ENCODE data around the gene SH2B3. TPM values are rescaled to one million over a fixed set of nuclear protein-coding genes. Genes with fewer than 3 reads are reported as not detected.
A peak's percentile ranks its signal among the peaks of the same experiment; 100 is the strongest.

The SH2B3 gene
- total RNA-seq, 1 donor from 2014 or later, result 50.5 TPM

DNA sequence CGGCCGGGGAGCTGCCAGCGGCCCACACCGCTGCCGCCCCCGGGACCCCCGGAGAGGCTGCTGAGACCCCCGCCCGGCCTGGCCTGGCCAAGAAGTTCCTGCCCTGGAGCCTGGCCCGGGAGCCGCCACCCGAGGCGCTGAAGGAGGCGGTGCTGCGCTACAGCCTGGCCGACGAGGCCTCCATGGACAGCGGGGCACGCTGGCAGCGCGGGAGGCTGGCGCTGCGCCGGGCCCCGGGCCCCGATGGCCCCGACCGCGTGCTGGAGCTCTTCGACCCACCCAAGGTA lies 12.8 kb downstream of the SH2B3 start:
- H3K27me3 ChIP-seq (ENCODE audit: low read depth), result no peaks in the 10 kb centered on the region
- H3K4me1 ChIP-seq, result peaks cover 97% of the 10 kb centered on the region
- intact Hi-C loops (cut with micrococcal nuclease), result no loop called here
- no peaks in the 10 kb centered on the region for H3K9me3 ChIP-seq (replicated peaks)
- TF ChIP-seq, protein P1, sequence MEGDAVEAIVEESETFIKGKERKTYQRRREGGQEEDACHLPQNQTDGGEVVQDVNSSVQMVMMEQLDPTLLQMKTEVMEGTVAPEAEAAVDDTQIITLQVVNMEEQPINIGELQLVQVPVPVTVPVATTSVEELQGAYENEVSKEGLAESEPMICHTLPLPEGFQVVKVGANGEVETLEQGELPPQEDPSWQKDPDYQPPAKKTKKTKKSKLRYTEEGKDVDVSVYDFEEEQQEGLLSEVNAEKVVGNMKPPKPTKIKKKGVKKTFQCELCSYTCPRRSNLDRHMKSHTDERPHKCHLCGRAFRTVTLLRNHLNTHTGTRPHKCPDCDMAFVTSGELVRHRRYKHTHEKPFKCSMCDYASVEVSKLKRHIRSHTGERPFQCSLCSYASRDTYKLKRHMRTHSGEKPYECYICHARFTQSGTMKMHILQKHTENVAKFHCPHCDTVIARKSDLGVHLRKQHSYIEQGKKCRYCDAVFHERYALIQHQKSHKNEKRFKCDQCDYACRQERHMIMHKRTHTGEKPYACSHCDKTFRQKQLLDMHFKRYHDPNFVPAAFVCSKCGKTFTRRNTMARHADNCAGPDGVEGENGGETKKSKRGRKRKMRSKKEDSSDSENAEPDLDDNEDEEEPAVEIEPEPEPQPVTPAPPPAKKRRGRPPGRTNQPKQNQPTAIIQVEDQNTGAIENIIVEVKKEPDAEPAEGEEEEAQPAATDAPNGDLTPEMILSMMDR (IDR thresholded peaks at IDR 0.05; ENCODE audit: borderline replicate concordance), result no peak
- DNase-seq, result no peak
- peak overlapping the region; percentile 97 for H3K27ac ChIP-seq (replicated peaks)
- H3K4me3 ChIP-seq, result no peak overlapping the region
- peaks cover 52% of the 10 kb centered on the region for H3K36me3 ChIP-seq

DNA sequence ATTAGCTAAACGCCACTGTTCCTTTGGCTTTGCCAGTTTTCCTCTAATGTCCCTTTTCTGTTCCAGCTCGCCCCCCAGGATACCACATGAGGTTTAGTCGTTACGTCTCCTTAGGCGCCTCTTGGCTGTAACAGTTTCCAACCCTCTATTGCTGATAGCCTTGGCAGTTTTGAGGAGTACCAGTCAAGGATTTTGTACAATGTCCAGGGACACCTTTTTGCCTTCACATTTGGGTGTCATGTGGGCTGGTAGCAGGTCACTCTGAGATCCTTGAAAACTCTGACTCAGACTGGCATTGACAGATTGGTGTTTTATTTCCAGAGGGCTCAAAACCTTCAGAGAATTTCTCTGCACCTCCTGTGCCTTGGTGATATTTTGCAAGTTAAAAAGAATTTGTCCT lies 14.1 kb downstream of the SH2B3 start:
- Histone ChIP-seq H3K27me3 (ENCODE audit: low read depth) (no peaks in the 10 kb centered on the region), H3K36me3 (peaks cover 52% of the 10 kb centered on the region), H3K4me3 (no peak overlapping the region), H3K9me3 (replicated peaks) (no peaks in the 10 kb centered on the region), H3K27ac (replicated peaks) (peak overlapping the region; percentile 97), H3K4me1 (peaks cover 97% of the 10 kb centered on the region)
- DNase-seq, result no peak
- intact Hi-C loops (cut with micrococcal nuclease), result no loop called here
- TF ChIP-seq, protein P1 (IDR thresholded peaks at IDR 0.05; ENCODE audit: borderline replicate concordance), result no peak

DNA sequence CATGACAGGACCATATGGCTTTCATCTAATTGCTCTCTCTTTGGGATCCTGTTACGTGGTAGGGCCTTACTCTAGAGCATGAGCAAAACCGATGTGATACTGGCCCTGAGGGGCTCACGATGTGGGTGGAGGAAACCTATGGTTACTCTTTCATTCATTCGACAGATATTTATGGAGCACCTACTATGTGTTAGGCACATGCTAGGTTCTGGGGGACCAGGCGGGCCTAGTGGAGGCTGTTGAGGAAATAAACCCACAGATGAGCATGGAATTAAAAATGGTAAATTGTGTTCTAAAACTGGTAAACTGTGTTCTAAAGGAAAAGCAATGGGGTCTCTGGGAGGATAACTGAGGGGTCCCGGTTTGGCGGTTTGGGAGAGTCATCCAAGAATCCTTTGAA lies 14.8 kb downstream of the SH2B3 start:
- peaks cover 52% of the 10 kb centered on the region for H3K36me3 ChIP-seq
- no peaks in the 10 kb centered on the region for H3K27me3 ChIP-seq (ENCODE audit: low read depth)
- no peaks in the 10 kb centered on the region for H3K9me3 ChIP-seq (replicated peaks)
- TF ChIP-seq, protein P1 (IDR thresholded peaks at IDR 0.05; ENCODE audit: borderline replicate concordance), result no peak
- H3K4me1 ChIP-seq, result peaks cover 97% of the 10 kb centered on the region
- DNase-seq, result no peak
- intact Hi-C loops (cut with micrococcal nuclease), result no loop called here
- peak overlapping the region; percentile 97 for H3K27ac ChIP-seq (replicated peaks)
- H3K4me3 ChIP-seq, result no peak overlapping the region

DNA sequence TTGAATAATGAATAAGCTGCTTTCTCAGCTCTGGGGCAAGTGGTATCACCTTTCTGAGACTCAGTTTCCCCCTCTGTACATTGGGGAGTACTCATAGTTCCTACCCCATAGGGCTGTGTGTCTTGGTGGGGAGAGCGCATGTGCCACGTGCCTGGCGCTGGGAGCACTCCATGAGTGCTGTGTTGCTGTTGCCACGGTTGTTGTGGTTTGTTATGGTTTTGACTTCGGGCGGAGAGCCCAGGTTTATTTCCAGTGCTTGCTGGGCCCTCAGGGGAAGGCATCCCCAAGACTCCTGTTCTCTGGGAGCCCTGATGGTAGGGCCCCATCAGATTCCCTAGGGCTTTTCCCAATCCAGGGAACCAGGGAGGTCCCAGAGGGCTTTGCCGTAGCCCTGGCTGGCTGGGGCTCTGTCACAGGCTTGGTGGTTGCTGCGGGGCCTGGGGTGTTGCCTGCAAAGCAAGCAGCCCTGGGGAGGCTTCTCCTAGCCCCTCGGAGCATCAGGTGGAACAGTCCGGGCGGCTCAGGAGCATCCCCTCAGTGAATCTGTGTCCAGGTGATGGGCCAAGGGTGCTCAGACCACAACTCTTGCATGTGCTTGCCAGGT lies 18.6 kb downstream of the SH2B3 start:
- H3K27me3 ChIP-seq (ENCODE audit: low read depth), result no peaks in the 10 kb centered on the region
- TF ChIP-seq, protein P1 (IDR thresholded peaks at IDR 0.05; ENCODE audit: borderline replicate concordance), result no peak
- H3K9me3 ChIP-seq (replicated peaks), result no peaks in the 10 kb centered on the region
- intact Hi-C loops (cut with micrococcal nuclease), result no loop called here
- H3K27ac ChIP-seq (replicated peaks), result peak overlapping the region; percentile 97
- peaks cover 100% of the 10 kb centered on the region for H3K4me1 ChIP-seq
- H3K36me3 ChIP-seq, result peaks cover 29% of the 10 kb centered on the region
- H3K4me3 ChIP-seq, result peak overlapping the region; percentile 36
- DNase-seq, result no peak

DNA sequence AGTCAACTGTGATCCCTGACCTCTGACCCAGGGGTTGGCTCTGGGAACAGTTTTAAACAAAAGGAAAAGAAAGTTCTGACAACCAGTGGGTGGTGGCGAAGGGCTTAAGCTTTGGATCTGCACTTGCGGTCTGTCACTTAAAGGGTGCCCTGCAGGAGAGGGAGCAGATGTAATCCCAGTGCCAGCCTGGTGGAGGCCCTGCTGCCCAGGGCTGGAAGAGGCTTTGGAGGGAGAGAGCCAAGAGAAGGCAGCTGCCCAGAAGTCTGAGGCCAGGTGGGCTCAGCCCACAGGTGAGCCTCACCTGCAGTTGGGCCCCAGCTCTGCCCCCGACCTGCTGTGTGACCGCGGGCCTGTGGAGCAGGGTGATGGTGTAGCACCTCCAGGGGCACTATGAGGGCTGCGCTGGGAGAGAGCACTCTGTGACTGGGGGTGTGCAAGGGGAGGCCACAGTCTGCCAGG lies 19.1 kb downstream of the SH2B3 start:
- peak overlapping the region; percentile 36 for H3K4me3 ChIP-seq
- H3K36me3 ChIP-seq, result peaks cover 23% of the 10 kb centered on the region
- H3K4me1 ChIP-seq, result peaks cover 100% of the 10 kb centered on the region
- intact Hi-C loops (cut with micrococcal nuclease), result no loop called here
- H3K9me3 ChIP-seq (replicated peaks), result no peaks in the 10 kb centered on the region
- TF ChIP-seq, protein P1 (IDR thresholded peaks at IDR 0.05; ENCODE audit: borderline replicate concordance), result peak; percentile 38
- DNase-seq, result no peak
- H3K27ac ChIP-seq (replicated peaks), result peak overlapping the region; percentile 97
- H3K27me3 ChIP-seq (ENCODE audit: low read depth), result no peaks in the 10 kb centered on the region
